ENCODE results near the gene TBL3. TPM values are rescaled to one million over a fixed set of nuclear protein-coding genes. Genes with fewer than 3 reads are reported as not detected.
"Not testable (repeated sequence)": the region's sequence is repeated elsewhere in the genome, so short reads cannot be mapped to it uniquely, and the experiment has no call there.

The TBL3 gene
- total RNA-seq = 10 to 100 TPM; 17.6 to 20.1 TPM
- long read RNA-seq, donor 1, full-length matches to known transcripts = 14 of 33 reads
- long read RNA-seq, donor 1, partial matches to known transcripts = 11 of 33 reads
- long read RNA-seq, donor 1, other reads (novel, unspliced or antisense) = 8 of 33 reads
- long read RNA-seq, donor 2, full-length matches to known transcripts = 75 of 102 reads
- long read RNA-seq, donor 2, partial matches to known transcripts = 17 of 102 reads
- long read RNA-seq, donor 2, other reads (novel, unspliced or antisense) = 10 of 102 reads

DNA sequence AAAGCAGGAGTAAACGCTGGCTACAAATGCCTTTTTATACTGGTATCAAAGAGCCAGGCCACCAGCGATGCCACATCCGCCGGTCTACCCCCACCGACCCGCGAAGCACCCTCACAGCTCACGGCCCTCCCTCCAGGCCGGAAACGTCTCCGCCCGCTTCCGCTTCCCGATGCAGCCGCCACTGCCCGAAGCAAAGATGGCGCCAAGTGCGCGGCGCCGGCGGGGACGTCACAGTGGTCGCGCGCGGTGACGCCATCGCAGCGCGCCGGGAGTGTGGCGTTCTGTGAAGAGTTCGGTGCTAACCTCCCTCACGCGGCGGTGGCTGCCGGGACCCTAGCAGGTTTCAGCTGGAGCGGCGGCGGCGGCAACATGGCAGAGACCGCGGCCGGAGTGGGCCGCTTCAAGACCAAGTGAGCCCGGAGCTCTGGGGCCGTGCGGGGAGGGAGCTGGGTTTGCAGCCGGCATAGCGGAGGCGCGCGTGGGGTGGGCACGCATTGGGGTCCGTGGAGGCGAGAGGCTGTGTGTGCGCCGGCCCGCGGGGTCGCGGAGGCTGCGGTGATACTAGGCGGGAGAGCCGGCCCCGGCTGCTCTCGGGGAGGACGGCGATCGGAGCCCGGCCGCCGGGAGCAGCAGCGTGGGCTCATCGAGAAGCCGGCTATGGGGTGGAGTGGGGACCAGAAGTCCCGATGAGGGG lies at the start of gene TBL3:
TSS of gene TBL3 (plus strand) at position 258 of the 694 bp plus-strand sequence. CDS start at position 370, 112 bp downstream.
- intact Hi-C loops (cut with DNase I) = no loop called here

DNA sequence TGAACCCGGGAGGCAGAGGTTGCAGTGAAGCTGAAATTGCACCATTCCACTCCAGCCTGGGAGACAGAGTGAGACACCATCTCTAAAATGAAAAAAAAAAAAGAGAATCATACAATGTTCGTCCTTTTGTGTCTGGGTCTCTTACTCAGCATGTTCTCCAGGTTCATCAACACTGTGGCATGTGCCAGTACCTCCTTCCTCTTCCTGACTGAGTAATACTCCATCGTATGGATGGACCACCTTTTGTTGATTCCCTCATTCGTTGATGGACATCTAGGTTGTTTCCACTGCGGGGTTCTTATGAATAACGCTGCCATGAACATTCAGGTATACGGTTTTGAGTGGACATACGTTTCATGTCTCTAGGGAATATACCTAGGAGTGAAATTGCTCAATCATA lies 49.5 kb upstream of the TBL3 start:
- DNase-seq (ENCODE audit: low spot score) = no peak
- intact Hi-C loops (cut with DNase I) = loop anchor here (5.0 kb wide), 2 partner anchors 70 to 1355 kb away; no protein-coding TSS in a partner anchor

More for the DNA sequence above, at the start of gene TBL3:
- peak; percentile 98 for DNase-seq (ENCODE audit: low spot score)

DNA sequence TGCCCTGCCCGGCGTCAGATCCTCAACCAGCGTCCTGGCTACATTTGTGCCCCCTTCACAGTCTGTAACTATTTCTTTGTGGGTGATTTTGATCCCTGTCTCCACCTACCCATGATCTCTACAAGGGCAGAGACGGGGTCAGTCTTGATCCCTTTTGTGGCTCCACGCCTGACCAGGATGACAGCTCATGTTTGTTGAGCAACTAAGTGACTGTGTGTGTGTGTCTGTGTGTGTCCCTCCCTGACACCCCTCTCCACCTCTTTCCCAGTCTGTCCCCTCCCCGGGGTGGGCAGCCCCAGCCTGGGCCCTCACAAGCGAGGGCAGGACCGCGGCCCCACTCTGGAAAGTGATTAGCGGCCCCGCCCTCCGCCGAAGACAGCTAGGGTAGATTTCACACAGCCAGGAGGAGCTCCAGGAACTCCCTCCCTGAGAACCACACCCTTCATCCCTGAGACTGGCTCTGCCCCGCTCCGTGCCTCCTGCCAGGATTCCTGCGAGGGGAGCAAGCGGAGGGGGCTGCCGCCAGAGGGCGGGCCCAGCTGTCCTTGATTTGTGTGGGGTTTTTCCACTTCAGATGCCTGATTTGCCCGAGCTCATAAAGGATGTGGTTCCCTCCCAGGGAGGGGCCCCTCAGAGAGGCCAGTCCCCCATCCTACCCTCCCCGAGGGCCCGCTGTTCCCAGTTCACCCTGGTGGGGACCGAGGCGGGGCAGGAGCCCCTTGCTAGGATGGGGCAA lies 48.4 kb upstream of the TBL3 start:
- no peak for DNase-seq (ENCODE audit: low spot score)
- intact Hi-C loops (cut with DNase I) = loop anchor here (5.0 kb wide), 2 partner anchors 71 to 1354 kb away; no protein-coding TSS in a partner anchor

DNA sequence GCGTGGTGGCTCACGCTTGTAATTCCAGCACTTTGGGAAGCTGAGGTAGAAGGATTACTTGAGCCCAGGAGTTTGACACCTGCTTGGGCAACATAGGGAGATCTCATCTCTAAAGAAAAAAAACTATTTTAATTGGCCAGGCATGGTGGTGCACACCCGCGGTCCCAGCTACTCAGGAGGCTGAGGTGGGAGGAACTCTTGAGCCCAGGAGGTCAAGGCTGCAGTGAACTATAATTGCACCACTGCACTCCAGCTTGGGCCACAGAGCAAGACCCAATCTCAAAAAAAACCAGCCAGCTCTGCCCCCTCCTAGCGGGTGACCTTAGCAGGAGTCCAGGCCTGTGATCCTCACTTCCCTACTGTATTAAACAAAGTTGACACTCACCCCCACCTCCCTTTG lies 47.8 kb upstream of the TBL3 start:
- DNase-seq (ENCODE audit: low spot score) = no peak
- intact Hi-C loops (cut with DNase I) = loop anchor here (5.0 kb wide), 2 partner anchors 72 to 1353 kb away; no protein-coding TSS in a partner anchor

DNA sequence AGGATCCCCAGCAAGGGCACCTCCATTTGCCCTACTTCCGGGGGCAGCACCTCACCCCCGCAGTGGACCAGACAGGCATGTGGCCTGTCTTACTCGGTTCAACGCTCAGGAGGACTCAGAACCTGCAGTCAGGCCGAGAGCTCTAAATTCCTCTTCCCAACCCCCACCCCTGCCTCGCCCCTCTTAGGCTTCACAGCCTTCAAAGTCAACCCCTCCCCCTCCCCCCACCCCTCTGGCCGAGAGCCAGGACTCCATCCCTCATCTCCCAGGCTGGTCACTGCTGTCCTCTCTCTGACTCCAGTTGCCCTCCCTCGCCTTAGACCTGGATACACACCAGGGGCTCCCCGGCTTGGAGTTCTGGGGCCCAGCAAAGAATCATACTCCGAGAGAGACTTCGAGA lies 45.6 kb upstream of the TBL3 start:
- no peak for DNase-seq (ENCODE audit: low spot score)
- intact Hi-C loops (cut with DNase I) = no loop called here

DNA sequence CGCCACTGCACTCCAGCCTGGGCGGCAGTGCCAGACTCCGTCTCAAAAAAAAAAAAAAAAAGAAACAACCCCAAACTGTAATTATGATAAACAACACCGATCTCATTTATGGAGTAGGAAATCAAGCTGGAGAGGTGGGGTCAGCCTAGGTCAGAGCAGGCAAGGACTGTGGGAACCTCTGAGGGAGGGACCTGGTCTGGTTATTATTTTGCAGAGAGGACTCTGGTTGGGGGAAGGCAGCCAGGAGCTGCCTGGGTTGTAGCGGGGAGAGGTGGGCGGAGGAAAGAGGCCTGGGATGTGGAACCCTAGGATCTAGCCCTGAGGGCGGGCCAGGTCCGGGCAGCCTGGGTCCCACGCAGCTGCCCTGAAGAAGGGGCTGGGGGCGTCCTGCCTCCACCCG lies 42.7 kb upstream of the TBL3 start:
- intact Hi-C loops (cut with DNase I) = loop anchor here in 1 of 2 donors (2.0 kb wide), 1 partner anchor 64 kb away; no protein-coding TSS in a partner anchor
- DNase-seq (ENCODE audit: low spot score) = no peak

DNA sequence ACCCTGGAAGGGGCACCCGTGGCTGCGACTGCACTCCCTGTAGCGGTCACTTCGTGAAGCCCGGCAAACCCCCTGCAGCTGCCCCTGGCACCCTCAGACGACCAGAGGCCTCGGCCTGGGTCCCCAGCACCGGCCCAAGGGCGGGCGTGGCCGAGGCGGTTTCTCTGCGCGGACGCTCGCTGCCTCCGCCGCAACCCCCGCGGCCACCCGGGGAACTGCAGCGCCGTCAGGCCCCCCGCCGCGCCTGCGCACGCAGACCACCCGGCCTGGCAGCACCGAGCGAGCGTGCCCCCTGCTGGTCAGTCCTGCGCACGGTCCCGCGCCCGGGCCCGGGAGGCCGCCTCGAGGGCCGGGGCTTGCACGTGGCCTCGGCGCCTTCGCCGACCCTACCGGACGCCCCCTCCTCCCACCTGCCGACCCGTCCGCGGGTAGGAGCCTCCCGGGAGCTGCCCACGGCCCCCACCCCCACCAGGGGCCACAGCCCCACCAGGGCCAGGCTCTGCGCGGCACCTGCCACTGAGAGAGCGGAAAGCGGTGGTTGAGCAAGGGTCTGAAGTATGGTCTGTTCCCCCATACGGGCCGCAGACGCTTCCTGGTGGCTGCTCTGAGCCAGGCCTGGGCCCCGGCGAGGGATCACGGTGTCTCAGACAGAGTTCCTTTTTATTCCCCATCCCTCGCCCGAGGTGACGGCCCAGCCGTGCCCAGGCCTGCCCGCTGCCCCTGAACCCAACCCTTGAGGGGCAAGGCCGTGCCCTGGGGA lies 42.1 kb upstream of the TBL3 start:
- intact Hi-C loops (cut with DNase I) = loop anchor here (2.0 to 5.0 kb wide), 2 partner anchors 65 to 67 kb away; no protein-coding TSS in a partner anchor

DNA sequence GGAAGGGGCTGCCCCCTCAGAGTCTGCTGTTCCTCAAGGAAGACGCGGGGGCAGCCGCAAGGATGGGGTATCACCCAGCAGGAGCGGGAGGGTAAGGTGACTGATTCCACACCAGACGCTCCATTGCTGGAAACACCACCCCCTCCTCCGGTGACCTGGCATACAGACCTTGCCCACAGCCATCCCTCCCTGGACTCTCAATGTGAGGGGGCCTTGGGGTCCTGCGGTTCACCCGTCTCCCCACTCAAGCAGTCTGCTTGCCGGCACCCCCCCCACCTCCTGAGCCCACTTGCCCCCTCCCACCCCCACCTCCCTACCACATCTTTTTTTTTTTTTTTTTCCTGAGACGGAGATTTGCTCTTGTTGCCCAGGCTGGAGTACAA lies 41.5 kb upstream of the TBL3 start:
- intact Hi-C loops (cut with DNase I) = loop anchor here in 1 of 2 donors (5.0 kb wide), 1 partner anchor 68 kb away; no protein-coding TSS in a partner anchor
- no peak for DNase-seq (ENCODE audit: low spot score)

More for the DNA sequence above, 42.1 kb upstream of the TBL3 start:
- peak; percentile 97 for DNase-seq (ENCODE audit: low spot score)

DNA sequence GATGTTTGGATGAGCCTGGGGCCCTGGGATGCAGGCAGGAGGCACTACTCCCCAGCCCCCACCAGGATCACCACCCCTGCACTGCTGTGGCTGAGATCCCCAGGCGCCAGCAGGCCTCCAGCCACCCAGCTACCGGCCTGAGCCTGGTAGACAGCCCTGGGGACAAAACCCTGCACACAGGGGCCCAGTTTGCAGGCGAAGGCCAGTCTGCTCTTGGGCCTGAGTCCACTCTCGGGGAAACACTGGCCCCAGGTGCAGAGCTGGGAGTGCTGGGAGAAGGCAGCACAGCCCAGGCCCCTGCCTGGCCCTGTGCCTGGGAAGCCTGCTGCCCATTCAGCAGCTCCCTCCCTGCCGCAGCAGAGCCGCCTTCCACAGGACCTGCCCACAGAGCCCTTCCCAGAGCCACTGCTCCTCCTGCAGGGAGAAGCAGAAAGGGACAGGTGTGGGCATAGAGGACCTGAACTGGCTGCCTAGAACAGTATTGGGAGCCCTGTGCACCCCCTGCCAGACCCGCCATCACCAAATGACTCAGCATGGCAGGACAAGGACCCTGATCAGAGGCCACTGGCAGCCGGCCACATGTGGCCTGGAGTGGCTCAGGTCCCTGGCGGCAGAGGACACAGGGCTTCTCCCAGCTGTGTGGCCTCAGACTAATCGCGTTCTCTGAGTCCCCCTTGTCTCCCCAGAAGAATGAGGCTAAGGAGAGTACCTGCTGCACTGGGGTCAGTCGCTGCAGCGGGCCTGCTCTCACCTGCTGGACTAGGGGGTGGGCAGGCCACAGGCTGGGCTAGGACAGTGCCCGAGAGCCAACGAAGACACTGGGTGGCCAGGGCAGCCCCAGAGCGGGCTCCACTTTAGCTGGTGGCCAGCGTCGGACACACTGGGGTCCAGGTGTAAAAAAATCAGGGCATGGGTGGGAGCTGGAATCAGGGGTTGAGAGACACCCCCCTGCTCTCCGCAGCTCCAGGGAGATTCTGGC lies 39.5 kb upstream of the TBL3 start:
- DNase-seq (ENCODE audit: low spot score) = no peak
- intact Hi-C loops (cut with DNase I) = loop anchor here in 1 of 2 donors (5.0 kb wide), 1 partner anchor 70 kb away; no protein-coding TSS in a partner anchor

DNA sequence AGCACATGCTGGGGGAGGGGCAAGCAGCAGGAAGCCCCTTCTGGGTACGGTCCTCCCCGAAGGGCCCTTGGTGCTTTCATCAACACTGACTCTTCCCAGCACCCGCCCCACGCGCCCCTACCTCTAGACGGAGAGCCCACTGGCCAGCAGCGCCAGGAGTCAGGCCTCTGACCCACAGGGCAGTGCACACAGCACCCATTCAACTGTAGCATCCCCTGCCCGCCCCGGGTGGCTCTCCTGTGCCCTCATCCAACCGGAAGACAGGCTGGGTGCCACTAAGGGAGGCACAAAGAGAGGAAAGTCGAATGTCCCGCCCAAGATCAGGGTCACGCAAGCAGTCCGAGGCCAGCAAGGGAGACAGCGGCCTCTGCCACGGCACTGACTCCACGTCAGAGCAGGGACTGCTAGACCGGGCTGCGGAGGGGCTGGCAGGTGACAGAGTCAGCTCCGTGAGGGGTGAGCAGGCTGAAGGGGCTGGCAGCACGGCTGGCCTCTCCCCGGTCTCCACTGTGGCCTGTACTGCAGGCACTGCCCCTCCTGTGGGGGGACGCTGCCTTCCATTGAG lies 38.7 kb upstream of the TBL3 start:
- no peak for DNase-seq (ENCODE audit: low spot score)
- intact Hi-C loops (cut with DNase I) = loop anchor here in 1 of 2 donors (5.0 kb wide), 1 partner anchor 71 kb away; no protein-coding TSS in a partner anchor

DNA sequence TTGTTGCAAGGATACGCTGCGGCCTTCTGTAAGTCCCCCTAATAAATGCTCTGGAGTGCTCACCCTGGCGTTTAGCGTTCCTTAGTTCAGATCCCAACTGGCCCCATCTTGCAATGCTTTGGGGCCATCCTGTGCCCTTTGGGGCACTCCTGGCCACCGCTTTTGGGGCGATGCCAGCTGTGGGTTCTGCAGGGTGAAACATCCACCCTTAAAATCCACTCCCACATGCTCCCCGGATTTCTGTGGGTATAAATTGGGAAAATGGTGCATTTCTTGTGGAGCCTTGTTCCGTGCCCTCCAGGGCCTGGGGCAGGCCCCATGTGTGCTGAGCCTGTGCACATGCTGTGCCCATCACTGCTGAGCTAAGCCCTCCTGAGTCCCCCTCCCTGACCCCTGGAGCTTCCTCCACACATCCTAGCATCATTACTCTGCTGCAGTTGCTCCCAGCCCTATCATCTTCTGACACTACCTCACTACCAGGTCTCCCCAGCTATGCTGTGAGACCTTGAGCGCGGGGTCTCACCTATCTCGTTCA lies 34.8 kb upstream of the TBL3 start:
- no peak for DNase-seq (ENCODE audit: low spot score)
- intact Hi-C loops (cut with DNase I) = no loop called here

DNA sequence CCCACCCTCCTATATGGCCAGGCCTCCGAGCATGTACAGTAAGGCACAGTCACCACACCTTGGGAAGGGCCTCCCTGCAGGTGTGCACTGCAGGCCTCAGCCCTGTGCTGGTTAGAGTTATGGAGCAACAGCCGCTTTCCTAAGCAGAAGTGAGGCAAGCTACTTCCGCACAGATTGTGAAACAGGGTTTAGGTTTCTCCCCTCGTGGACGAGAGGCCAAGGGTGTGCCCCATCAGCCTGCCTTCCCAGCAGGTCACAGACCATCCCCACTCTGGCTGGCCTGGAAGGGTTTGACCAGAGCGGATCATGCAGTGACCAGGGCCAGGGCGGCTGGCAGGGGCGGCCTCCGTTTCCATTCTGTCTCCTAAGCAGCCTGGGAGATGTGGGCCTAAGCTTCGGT lies 33.5 kb upstream of the TBL3 start:
- DNase-seq (ENCODE audit: low spot score) = no peak
- intact Hi-C loops (cut with DNase I) = no loop called here

DNA sequence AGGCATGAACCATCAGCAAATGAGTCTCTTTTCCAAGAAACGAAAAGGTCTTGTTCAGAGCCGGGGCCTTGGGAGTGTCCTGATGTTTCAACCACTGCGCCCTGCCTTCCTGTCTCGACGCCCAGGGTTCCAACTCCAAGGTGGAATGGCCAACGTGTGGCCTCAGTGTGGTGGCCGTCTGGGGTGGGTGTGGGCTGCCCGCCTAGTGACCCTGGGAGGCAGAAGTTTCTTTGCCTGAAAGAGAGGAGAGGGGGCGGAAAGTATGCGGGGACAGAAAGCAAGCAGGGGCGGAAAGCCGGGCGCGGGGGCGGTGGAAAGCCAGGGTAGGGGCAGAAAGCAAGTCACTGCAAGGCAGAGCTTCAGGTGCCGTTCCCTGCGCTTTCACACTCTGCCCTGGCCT lies 32.9 kb upstream of the TBL3 start:
- intact Hi-C loops (cut with DNase I) = no loop called here
- no peak for DNase-seq (ENCODE audit: low spot score)

DNA sequence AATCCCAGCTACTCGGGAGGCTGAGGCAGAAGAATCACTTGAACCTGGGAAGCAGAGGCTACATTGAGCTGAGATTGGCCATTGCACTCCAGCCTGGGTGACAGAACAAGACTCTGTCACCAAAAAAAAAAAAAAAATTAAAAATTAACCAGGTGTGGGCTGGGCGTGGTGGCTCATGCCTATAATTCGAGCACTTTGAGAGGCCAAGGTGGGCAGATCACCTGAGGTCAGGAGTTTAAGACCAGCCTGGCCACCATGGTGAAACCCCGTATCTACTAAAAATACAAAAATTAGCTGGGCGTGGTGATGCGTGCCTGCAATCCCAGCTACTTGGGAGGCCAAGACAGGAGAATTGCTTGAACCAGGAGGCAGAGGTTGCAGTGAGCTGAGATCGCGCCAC lies 32.0 kb upstream of the TBL3 start:
- intact Hi-C loops (cut with DNase I) = not testable (repeated sequence)

DNA sequence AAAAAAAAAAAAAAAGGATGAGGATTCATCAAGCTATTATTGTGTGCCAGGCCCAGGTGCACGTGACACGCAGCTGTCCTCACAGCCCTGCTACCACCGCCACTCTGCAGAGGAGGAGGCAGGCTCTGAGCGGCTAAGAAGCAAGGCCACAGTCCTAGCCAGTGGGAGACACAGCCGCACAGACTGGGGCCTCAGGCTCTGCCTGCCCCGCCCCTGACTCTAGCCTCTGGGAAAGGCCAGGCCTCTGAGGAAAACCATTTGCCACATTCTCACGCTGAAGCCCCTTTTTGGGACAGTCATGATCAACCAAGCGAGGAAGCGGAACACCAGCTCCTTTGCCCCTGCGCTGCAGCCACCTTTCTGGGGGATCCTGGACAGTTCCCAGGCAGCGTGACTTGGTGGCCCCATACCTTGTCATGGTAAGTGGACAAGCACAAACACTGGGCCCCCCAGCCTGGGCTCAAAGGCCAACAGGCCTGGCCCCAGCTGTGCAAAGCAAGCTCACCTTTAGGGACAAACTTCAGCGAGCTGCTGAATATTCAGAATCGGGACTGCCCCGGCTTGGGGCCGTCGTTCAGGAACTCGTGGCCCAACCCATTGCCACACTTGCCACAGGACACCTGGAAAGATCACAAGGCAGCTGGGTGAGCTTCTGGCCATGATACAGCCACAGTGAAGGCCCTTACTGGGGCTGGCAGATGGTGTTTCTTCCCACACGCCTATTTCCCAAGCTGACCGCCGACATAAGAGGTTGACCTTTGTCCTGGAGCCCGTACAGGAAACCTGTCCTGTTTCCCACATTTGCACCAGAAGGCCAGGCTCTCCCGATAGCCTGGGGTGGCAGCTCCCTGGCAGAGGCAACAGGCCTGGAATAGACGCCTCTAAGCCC lies 31.3 kb upstream of the TBL3 start:
- no peak for DNase-seq (ENCODE audit: low spot score)
- intact Hi-C loops (cut with DNase I) = no loop called here

More for the DNA sequence above, 32.0 kb upstream of the TBL3 start:
- DNase-seq (ENCODE audit: low spot score) = not testable (repeated sequence)
